Upper lobe of left lung (tissue), 6 donors: Measurements from ENCODE around the gene GCNT1. TPM values are rescaled to one million over a fixed set of nuclear protein-coding genes. Genes with fewer than 3 reads are reported as not detected.
A peak's percentile ranks its signal among the peaks of the same experiment; 100 is the strongest.

Experiments used
- ATAC-seq, 2 donors: fragments of 200-7000 bp; cut with Tn5 transposase; one replicate each; pipeline ENCODE4 v1.9.1; 2022; ENCODE audit warnings: mild to moderate bottlenecking in 2 of 2, moderate library complexity in 2 of 2; ENCODE audit not compliant: low FRiP score in 2 of 2
- DNase-seq, 2 donors: peaks; one replicate each; pipeline ENCODE4 v3.0.0-alpha.2; 2019 to 2020
- H3K27ac ChIP-seq, 4 donors: fragments of 200-600 bp; sonication (generic); one replicate each; pipeline ENCODE4 v1.5.1; 2016 to 2019
- H3K27me3 ChIP-seq, 4 donors: fragments of 200-600 bp; sonication (generic); one replicate each; pipeline ENCODE4 v1.5.1; 2017 to 2019
- H3K36me3 ChIP-seq, 4 donors: fragments of 200-600 bp; sonication (generic); one replicate each; pipeline ENCODE4 v1.5.1; 2016 to 2019
- H3K4me1 ChIP-seq, 4 donors: fragments of 200-600 bp; sonication (generic); one replicate each; pipeline ENCODE4 v1.5.1; 2018 to 2019
- H3K4me3 ChIP-seq, 4 donors: fragments of 200-600 bp; sonication (generic); one replicate each; pipeline ENCODE4 v1.5.1; 2017 to 2019; ENCODE audit warnings: mild to moderate bottlenecking in 2 of 4, moderate library complexity in 1 of 4
- H3K9me3 ChIP-seq, 4 donors: fragments of 200-600 bp; sonication (generic); one replicate each; pipeline ENCODE4 v1.5.1; 2018 to 2019
- CTCF ChIP-seq, 6 experiments: fragments of 450-650 bp in 4 of 6; fragments of 200-600 bp in 2 of 6; sonication (generic) in 2 of 6; IDR thresholded peaks; one replicate each; pipeline ENCODE4 v1.5.1; 2016 to 2019; ENCODE audit warnings: antibody characterized with exemption in 6 of 6
- EP300 ChIP-seq, 4 donors: sonication (generic); formaldehyde crosslinking; IDR thresholded peaks; one replicate each; pipeline ENCODE4 v1.5.1; 2017; ENCODE audit warnings: antibody characterized with exemption in 4 of 4, control low read depth in 2 of 4
- POLR2A ChIP-seq, 4 donors: fragments of 450-650 bp; IDR thresholded peaks; one replicate each; pipeline ENCODE4 v1.5.1; 2016 to 2017; ENCODE audit warnings: antibody characterized with exemption in 4 of 4, mild to moderate bottlenecking in 2 of 4
- POLR2AphosphoS5 ChIP-seq, 2 donors: sonication (generic); formaldehyde crosslinking; IDR thresholded peaks; one replicate each; pipeline ENCODE4 v1.5.1; 2017; ENCODE audit warnings: antibody characterized with exemption in 2 of 2
- WGBS, 2 donors: methylation state at CpG; one replicate each; pipeline ENCODE4 v1.1.5; 2017 to 2018; 5-methylcytosine and 5-hydroxymethylcytosine counted together
- total RNA-seq, 6 donors: library from RNA; depleted of rRNA in 4 of 6; stranded (reverse); fragments of >200 nt in 4 of 6; gene quantifications; one replicate each; pipeline versions ENCODE4 v1.1.0 to v1.2.1, GENCODE V29; 2016 to 2021
- donor health status: DM: no; HTN: no; CAD: no; lungs with moderate emphysema.
- donor health status: DM: no; HTN: yes; CAD: no; lungs with severe emphysema.

GCNT1 gene
- 10 to 100 TPM in 3 of 6 donors, 1 to 10 TPM in 3; 2.3 to 20.8 (median 9.1) TPM for total RNA-seq

- Histone ChIP-seq H3K27ac (peak within 1 kb of the TSS; percentile 48 to 83 (median 62)), H3K9me3 (no peaks in the 10 kb centered on the region), H3K4me3 (peak within 1 kb of the TSS; percentile 38 to 85 (median 72)), H3K4me1 (peaks cover 14 to 27% (median 19%) of the 10 kb centered on the region in 4 donors), H3K27me3 (no peaks in the 10 kb centered on the region), H3K36me3 (no peaks in the 10 kb centered on the region)
- ATAC-seq (peak; percentile 95 to 97), DNase-seq (peak; percentile 93 to 98)
- 1 to 3% methylated on average over 29 to 35 of the region's 65 CpGs for WGBS, 2 donors
- TF ChIP-seq CTCF (IDR thresholded peaks at IDR 0.05) (peak in 5 of 6 experiments; percentile 17 to 64 (median 35)), EP300 (IDR thresholded peaks at IDR 0.05) (no peak), POLR2AphosphoS5 (IDR thresholded peaks at IDR 0.05) (peak in 1 of 2 donors; percentile 60), POLR2A (IDR thresholded peaks at IDR 0.05) (peak in 1 of 4 donors; percentile 77)
Measured at GRCh38 chr9:76458903-76459693, at the start of gene GCNT1. GCNT1 (plus strand) TSS chr9:76459182; CDS start chr9:76502382, 43,200 bp downstream.

- H3K4me1 ChIP-seq = peaks cover 0 to 4% (median 0%) of the 10 kb centered on the region in 4 donors
- H3K27me3 ChIP-seq = no peaks in the 10 kb centered on the region
- DNase-seq = no peak
- 53 to 60% methylated on average over 2 of the region's 2 CpGs for WGBS, 2 donors
- H3K4me3 ChIP-seq = no peak overlapping the region
- H3K9me3 ChIP-seq = peaks cover 0 to 3% (median 0%) of the 10 kb centered on the region in 4 donors
- no peak for ATAC-seq
- H3K36me3 ChIP-seq = no peaks in the 10 kb centered on the region
- no peak for TF ChIP-seq POLR2A (IDR thresholded peaks at IDR 0.05)
- no peak overlapping the region for H3K27ac ChIP-seq
Measured at GRCh38 chr9:76412638-76413037, 46.3 kb upstream of the GCNT1 start.

GRCh38 chr9:76413658-76414057 is 45.3 kb upstream of the GCNT1 start:
- ATAC-seq (no peak), DNase-seq (no peak)
- Histone ChIP-seq H3K4me3 (no peak overlapping the region), H3K9me3 (peaks cover 0 to 3% (median 0%) of the 10 kb centered on the region in 4 donors), H3K27me3 (no peaks in the 10 kb centered on the region), H3K36me3 (no peaks in the 10 kb centered on the region), H3K4me1 (peaks cover 0 to 4% (median 0%) of the 10 kb centered on the region in 4 donors), H3K27ac (no peak overlapping the region)
- no peak for TF ChIP-seq EP300 (IDR thresholded peaks at IDR 0.05)
- TF ChIP-seq POLR2A (IDR thresholded peaks at IDR 0.05) = no peak
- no peak for TF ChIP-seq POLR2AphosphoS5 (IDR thresholded peaks at IDR 0.05)

DNA sequence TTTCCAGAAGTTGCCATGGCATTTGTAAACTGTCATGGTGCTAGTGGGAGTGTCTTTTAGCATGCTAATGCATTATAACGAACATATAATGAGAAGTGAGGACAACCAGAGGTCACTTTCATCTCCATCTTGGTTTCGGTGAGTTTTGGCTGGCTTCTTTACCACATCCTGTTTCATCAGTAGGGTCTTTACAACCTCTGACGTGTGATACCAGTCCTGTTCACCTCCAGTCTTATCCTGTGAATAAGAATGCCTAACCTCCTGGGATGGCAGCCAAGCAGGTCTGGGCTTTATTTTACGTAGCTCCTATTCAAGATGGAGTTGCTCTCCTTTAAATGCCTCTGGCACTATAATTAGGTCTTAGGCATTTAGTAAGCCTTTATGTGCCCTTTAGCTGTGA is 44.3 kb upstream of the GCNT1 start:
- Histone ChIP-seq H3K9me3 (peaks cover 0 to 3% (median 0%) of the 10 kb centered on the region in 4 donors), H3K36me3 (no peaks in the 10 kb centered on the region), H3K27me3 (no peaks in the 10 kb centered on the region), H3K27ac (no peak overlapping the region), H3K4me3 (no peak overlapping the region), H3K4me1 (peaks cover 0 to 4% (median 0%) of the 10 kb centered on the region in 4 donors)
- TF ChIP-seq EP300 (IDR thresholded peaks at IDR 0.05) = no peak
- no peak for TF ChIP-seq POLR2A (IDR thresholded peaks at IDR 0.05)
- TF ChIP-seq POLR2AphosphoS5 (IDR thresholded peaks at IDR 0.05) = no peak
- TF ChIP-seq CTCF (IDR thresholded peaks at IDR 0.05) = no peak
- ATAC-seq (no peak), DNase-seq (no peak)
- 57 to 75% methylated on average over 4 of the region's 4 CpGs for WGBS, 2 donors

GRCh38 chr9:76415154-76415553 is 43.8 kb upstream of the GCNT1 start:
- Histone ChIP-seq H3K4me3 (no peak overlapping the region), H3K36me3 (no peaks in the 10 kb centered on the region), H3K27ac (peak overlapping the region in 1 of 4 donors; percentile 12), H3K27me3 (no peaks in the 10 kb centered on the region), H3K9me3 (peaks cover 0 to 3% (median 0%) of the 10 kb centered on the region in 4 donors), H3K4me1 (peaks cover 0 to 4% (median 0%) of the 10 kb centered on the region in 4 donors)
- 69 to 82% methylated on average over 2 of the region's 2 CpGs for WGBS, 2 donors
- no peak for TF ChIP-seq EP300 (IDR thresholded peaks at IDR 0.05)
- TF ChIP-seq CTCF (IDR thresholded peaks at IDR 0.05) = no peak
- TF ChIP-seq POLR2A (IDR thresholded peaks at IDR 0.05) = no peak
- TF ChIP-seq POLR2AphosphoS5 (IDR thresholded peaks at IDR 0.05) = no peak
- ATAC-seq (no peak), DNase-seq (no peak)
